Measurements from ENCODE around the gene IGF1R.

GRCh38 chr15:98626153-98626552 lies 22.2 kb upstream of the IGF1R start:
- TF ChIP-seq POLR2AphosphoS5 (IDR thresholded peaks at IDR 0.05) (no peak), CTCF (IDR thresholded peaks at IDR 0.05) (no peak)

All from suprapubic skin (tissue), 3 donors.